ENCODE measurements around the gene PDE4D. TPM values are rescaled to one million over a fixed set of nuclear protein-coding genes. Genes with fewer than 3 reads are reported as not detected.
A peak's percentile ranks its signal among the peaks of the same experiment; 100 is the strongest.

PDE4D gene
- total RNA-seq, 1 experiment from 2014 or later, result 291 TPM

GRCh38 chr5:59116231-59116865 lies 777.2 kb downstream of the PDE4D start:
- no peak for DNase-seq (ENCODE audit: extremely low read depth, low read depth)

GRCh38 chr5:59115345-59115744 lies 778.2 kb downstream of the PDE4D start:
- DNase-seq (ENCODE audit: extremely low read depth, low read depth), result no peak

- DNase-seq (ENCODE audit: extremely low read depth, low read depth), result no peak
Measured at GRCh38 chr5:59109383-59109782, 784.1 kb downstream of the PDE4D start.

- DNase-seq (ENCODE audit: extremely low read depth, low read depth), result no peak
Measured at GRCh38 chr5:59107692-59108091, 785.8 kb downstream of the PDE4D start.

GRCh38 chr5:59104400-59105127 lies 789.0 kb downstream of the PDE4D start:
- no peak for DNase-seq (ENCODE audit: extremely low read depth, low read depth)

- DNase-seq (ENCODE audit: extremely low read depth, low read depth), result no peak
Measured at GRCh38 chr5:59103303-59103702, 790.2 kb downstream of the PDE4D start.

GRCh38 chr5:59102437-59102836 lies 791.1 kb downstream of the PDE4D start:
- DNase-seq (ENCODE audit: extremely low read depth, low read depth), result no peak

GRCh38 chr5:59100875-59101274 lies 792.7 kb downstream of the PDE4D start:
- no peak for DNase-seq (ENCODE audit: extremely low read depth, low read depth)

- DNase-seq (ENCODE audit: extremely low read depth, low read depth), result no peak
Measured at GRCh38 chr5:59099995-59100345, 793.6 kb downstream of the PDE4D start.

GRCh38 chr5:59099270-59099994 lies 794.1 kb downstream of the PDE4D start:
- DNase-seq (ENCODE audit: extremely low read depth, low read depth), result peak; percentile 66

- DNase-seq (ENCODE audit: extremely low read depth, low read depth), result no peak
Measured at GRCh38 chr5:59098743-59099142, 794.8 kb downstream of the PDE4D start.

GRCh38 chr5:59097712-59098111 lies 795.8 kb downstream of the PDE4D start:
- DNase-seq (ENCODE audit: extremely low read depth, low read depth), result no peak

GRCh38 chr5:59097116-59097515 lies 796.4 kb downstream of the PDE4D start:
- no peak for DNase-seq (ENCODE audit: extremely low read depth, low read depth)

- DNase-seq (ENCODE audit: extremely low read depth, low read depth), result no peak
Measured at GRCh38 chr5:59095480-59095879, 798.0 kb downstream of the PDE4D start.

- no peak for DNase-seq (ENCODE audit: extremely low read depth, low read depth)
Measured at GRCh38 chr5:59094864-59095263, 798.7 kb downstream of the PDE4D start.

GRCh38 chr5:59093329-59093728 lies 800.2 kb downstream of the PDE4D start:
- no peak for DNase-seq (ENCODE audit: extremely low read depth, low read depth)

- DNase-seq (ENCODE audit: extremely low read depth, low read depth), result no peak
Measured at GRCh38 chr5:59092758-59093157, 800.8 kb downstream of the PDE4D start.

GRCh38 chr5:59091965-59092364 lies 801.6 kb downstream of the PDE4D start:
- no peak for DNase-seq (ENCODE audit: extremely low read depth, low read depth)

GRCh38 chr5:59090323-59090722 lies 803.2 kb downstream of the PDE4D start:
- DNase-seq (ENCODE audit: extremely low read depth, low read depth), result no peak

GRCh38 chr5:59089767-59090166 lies 803.8 kb downstream of the PDE4D start:
- no peak for DNase-seq (ENCODE audit: extremely low read depth, low read depth)

GRCh38 chr5:59088546-59088945 lies 805.0 kb downstream of the PDE4D start:
- DNase-seq (ENCODE audit: extremely low read depth, low read depth), result no peak

GRCh38 chr5:59086024-59086423 lies 807.5 kb downstream of the PDE4D start:
- no peak for DNase-seq (ENCODE audit: extremely low read depth, low read depth)
